ENCODE measurements around the gene SIRPB2. TPM values are rescaled to one million over a fixed set of nuclear protein-coding genes. Genes with fewer than 3 reads are reported as not detected.

Gene SIRPB2
- total RNA-seq, 1 experiment from 2014 or later: not detected

- no peak overlapping the region for H3K23ac ChIP-seq (ENCODE audit: insufficient read length, low read depth, low read length)
- Mint-ChIP-seq H3K4me3 (no peak overlapping the region), H3K36me3 (ENCODE audit: insufficient read depth in 1 of 3, low read depth in 3 of 3) (no peaks in the 10 kb centered on the region), H3K4me1 (peaks cover 11% of the 10 kb centered on the region in 2 experiments), H3K27me3 (ENCODE audit: low read depth) (peaks cover 10% of the 10 kb centered on the region), H3K9me3 (no peaks in the 10 kb centered on the region), H3K27ac (no peak overlapping the region)
- no peak overlapping the region for H3T11ph ChIP-seq (ENCODE audit: low read length)
- no peaks in the 10 kb centered on the region for H3K79me2 ChIP-seq (ENCODE audit: insufficient read depth, low read length)
- H3K23me2 ChIP-seq (ENCODE audit: insufficient read length, low read depth, low read length, poor library complexity, severe bottlenecking): no peaks in the 10 kb centered on the region
- DNase-seq: no peak
- H3K4ac ChIP-seq (ENCODE audit: low read depth, low read length): no peak overlapping the region
- H2AK5ac ChIP-seq (ENCODE audit: insufficient read length, low read length): no peak overlapping the region
- H3K4me1 ChIP-seq (ENCODE audit: insufficient read depth, low read length): no peaks in the 10 kb centered on the region
- no peak overlapping the region for H3K4me2 ChIP-seq (ENCODE audit: insufficient read depth, insufficient read length, low read length)
- H4K91ac ChIP-seq (ENCODE audit: insufficient read length, low read depth, low read length): no peak overlapping the region
- no peaks in the 10 kb centered on the region for H3K9me3 ChIP-seq (ENCODE audit: control insufficient read depth, low read depth, low read length)
- no peak overlapping the region for H2BK15ac ChIP-seq (ENCODE audit: low read depth, low read length)
- H2BK20ac ChIP-seq (ENCODE audit: low read depth, low read length, poor library complexity, severe bottlenecking): no peak overlapping the region
- no peak overlapping the region for H2BK120ac ChIP-seq (ENCODE audit: low read depth, low read length, poor library complexity, severe bottlenecking)
- no peak overlapping the region for H3K14ac ChIP-seq (ENCODE audit: insufficient read depth, low read length)
- H3K9ac ChIP-seq (ENCODE audit: extremely low read depth, insufficient read length, low read length): no peak overlapping the region
- no peak overlapping the region for H4K5ac ChIP-seq (ENCODE audit: insufficient read length, low read depth, low read length)
- H2AFZ ChIP-seq (ENCODE audit: low read length): no peak overlapping the region
- no peak overlapping the region for H3K18ac ChIP-seq (ENCODE audit: insufficient read length, low read depth, low read length)
- WGBS (ENCODE audit: extremely low coverage, insufficient read length, low lambda C conversion rate): no CpG with 5 or more reads among the region's 8 CpGs
- no peak overlapping the region for H3K56ac ChIP-seq (ENCODE audit: insufficient read length, low read depth, low read length)
- H4K8ac ChIP-seq (replicated peaks; ENCODE audit: insufficient read length, low read depth, low read length): no peak overlapping the region
- H3K79me1 ChIP-seq (ENCODE audit: insufficient read depth, low read depth, low read length, poor library complexity, severe bottlenecking): no peaks in the 10 kb centered on the region
- no peak overlapping the region for H2BK5ac ChIP-seq (ENCODE audit: insufficient read length, low read length)
- no peak overlapping the region for H2BK12ac ChIP-seq (ENCODE audit: insufficient read length, low read depth, low read length)
- TF ChIP-seq, protein P1, sequence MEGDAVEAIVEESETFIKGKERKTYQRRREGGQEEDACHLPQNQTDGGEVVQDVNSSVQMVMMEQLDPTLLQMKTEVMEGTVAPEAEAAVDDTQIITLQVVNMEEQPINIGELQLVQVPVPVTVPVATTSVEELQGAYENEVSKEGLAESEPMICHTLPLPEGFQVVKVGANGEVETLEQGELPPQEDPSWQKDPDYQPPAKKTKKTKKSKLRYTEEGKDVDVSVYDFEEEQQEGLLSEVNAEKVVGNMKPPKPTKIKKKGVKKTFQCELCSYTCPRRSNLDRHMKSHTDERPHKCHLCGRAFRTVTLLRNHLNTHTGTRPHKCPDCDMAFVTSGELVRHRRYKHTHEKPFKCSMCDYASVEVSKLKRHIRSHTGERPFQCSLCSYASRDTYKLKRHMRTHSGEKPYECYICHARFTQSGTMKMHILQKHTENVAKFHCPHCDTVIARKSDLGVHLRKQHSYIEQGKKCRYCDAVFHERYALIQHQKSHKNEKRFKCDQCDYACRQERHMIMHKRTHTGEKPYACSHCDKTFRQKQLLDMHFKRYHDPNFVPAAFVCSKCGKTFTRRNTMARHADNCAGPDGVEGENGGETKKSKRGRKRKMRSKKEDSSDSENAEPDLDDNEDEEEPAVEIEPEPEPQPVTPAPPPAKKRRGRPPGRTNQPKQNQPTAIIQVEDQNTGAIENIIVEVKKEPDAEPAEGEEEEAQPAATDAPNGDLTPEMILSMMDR (conservative IDR thresholded peaks at IDR 0.05): no peak
- H3K27me3 ChIP-seq (ENCODE audit: insufficient read depth, low read length): no peaks in the 10 kb centered on the region
- no peaks in the 10 kb centered on the region for H4K20me1 ChIP-seq (ENCODE audit: control insufficient read depth, insufficient read depth, insufficient read length)
- no peak overlapping the region for H3K27ac ChIP-seq (ENCODE audit: insufficient read length, low read depth, low read length)
Measured at GRCh38 chr20:1474325-1474724, 16.9 kb downstream of the SIRPB2 start.
